ENCODE results near the gene STRADA.

STRADA gene, protein sequence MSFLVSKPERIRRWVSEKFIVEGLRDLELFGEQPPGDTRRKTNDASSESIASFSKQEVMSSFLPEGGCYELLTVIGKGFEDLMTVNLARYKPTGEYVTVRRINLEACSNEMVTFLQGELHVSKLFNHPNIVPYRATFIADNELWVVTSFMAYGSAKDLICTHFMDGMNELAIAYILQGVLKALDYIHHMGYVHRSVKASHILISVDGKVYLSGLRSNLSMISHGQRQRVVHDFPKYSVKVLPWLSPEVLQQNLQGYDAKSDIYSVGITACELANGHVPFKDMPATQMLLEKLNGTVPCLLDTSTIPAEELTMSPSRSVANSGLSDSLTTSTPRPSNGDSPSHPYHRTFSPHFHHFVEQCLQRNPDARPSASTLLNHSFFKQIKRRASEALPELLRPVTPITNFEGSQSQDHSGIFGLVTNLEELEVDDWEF

DNA sequence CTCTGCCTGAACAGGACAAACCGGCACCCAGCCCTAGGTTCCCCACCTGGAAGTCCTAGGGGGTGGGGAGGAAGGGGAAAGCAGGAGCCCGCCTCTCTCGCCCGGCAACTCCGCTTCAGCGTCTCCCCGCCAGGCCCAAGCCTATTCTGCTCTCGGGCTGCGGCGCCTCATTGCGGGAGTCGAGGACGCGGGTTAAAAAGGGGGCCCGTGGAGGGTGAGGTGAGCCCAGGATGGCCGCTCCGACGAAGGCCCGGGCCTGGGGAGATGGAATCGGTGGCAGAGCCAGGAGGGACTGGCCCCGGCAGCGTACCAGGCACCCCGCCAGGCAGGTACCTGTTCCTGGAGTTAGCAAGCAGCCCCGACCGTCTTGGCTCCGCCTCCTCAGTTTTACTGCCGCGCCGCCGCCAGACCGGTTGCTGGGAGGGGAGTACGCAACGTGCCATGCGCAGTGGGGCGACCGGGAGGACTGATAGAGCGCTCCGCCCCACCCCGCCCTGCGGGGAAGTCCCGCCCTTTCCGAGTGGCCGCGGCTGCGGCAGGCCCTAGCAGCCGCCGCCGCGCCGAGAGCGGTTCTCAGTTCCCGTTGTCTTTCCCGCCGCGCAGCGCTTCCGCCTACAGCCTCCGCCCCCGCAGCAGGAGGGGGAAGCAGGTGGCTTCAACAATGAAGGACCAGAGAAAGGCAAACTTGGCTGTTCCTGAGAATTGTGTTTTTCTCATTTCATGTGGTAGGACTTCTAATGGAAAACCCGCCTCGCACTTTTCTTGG lies at the start of gene STRADA:
TSS of gene STRADA (minus strand) at position 392 of the 766 bp plus-strand sequence. CDS start 13,430 bp downstream, outside the sequence.
- intact Hi-C loops (cut with DNase I), result loop anchor here (1.0 to 5.0 kb wide), 2 partner anchors 33 to 39 kb away; partner anchors contain the start of genes DDX42 and LIMD2
- peak; percentile 96 to 100 (median 98) for DNase-seq

DNA sequence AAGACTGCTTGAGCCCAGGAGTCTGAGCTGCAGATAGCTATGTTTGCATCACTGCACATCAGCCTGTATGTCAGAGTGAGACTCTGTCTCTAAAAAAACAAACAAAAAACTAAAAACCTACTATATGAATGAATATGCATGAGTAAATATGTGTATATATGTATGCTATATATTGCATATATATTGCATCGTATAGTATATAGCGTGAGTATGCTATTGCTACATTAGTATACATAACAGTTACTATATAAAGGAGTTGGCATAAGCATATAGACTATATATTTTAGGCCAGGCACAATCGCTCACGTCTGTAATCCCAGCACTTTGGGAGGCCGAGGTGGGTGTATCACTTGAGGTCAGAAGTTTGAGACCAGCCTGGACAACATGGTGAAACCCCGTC lies 48.5 kb upstream of the STRADA start:
- DNase-seq, result no peak
- intact Hi-C loops (cut with DNase I), result no loop called here

DNA sequence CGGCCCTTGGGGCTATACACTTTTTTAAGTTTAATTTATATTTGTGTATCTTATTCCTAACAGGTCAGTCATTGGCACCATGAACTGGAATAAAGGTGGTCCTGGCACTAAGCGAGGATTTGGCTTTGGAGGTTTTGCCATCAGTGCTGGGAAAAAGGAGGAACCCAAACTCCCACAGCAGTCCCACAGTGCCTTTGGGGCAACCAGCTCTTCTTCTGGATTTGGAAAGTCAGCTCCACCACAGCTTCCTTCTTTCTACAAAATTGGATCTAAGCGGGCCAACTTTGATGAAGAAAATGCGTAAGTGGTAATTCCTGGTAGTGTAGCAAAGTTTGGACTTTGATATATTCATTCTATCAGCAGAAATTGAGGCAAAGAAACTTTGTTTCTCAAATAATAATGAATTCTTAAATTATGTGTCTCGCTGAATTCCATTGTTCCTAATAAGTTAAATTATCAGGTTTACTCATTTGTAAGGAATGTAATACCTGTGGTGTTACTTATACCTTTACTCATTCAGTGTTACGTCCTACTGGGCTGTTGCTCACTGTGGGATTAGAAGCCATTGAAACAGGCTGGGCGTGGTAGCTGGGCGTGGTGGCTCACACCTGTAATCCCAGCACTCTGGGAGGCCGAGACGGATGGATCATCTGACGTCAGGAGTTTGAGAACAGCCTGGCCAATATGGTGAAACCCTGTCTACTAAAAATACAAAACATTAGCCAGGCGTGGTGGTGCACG lies 45.5 kb upstream of the STRADA start:
- no peak for DNase-seq
- intact Hi-C loops (cut with DNase I), result no loop called here

DNA sequence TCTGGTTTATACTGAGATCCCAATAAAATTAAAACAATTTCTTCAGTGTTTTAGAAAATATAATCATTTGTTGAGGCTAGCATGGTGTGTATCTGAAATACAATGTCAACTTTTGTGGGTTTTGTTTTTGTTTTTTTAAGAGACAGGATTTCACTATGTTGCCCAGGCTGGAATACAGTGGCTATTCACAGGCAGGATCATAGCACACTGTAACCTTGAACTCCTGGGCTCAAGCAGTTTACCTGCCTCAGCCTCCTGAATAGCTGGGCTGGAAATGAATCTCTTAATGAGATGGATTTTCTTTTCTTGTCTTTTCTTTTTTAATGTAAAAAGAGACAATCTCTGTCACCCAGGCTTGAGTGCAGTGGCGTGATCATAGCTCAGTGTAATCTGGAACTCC lies 44.5 kb upstream of the STRADA start:
- DNase-seq, result no peak
- intact Hi-C loops (cut with DNase I), result no loop called here

DNA sequence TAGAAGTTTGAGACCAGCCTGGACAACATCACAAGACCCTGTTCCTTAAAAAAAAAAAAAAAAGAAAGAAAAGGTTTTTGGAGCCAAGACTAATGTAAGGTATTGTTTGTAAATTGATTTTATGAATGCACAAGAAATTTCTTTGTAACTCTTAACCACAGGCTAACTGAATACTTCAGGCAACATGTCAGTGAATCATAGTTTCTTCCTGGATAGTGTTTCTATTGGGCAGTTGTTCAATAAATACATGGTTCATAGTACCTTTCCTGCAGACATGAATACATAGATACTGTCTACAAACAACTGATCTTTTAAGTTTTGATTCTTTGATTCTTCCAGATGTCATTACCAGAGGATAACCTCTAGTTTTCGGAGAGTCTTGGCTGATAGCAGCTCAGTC lies 44.0 kb upstream of the STRADA start:
- no peak for DNase-seq
- intact Hi-C loops (cut with DNase I), result no loop called here

DNA sequence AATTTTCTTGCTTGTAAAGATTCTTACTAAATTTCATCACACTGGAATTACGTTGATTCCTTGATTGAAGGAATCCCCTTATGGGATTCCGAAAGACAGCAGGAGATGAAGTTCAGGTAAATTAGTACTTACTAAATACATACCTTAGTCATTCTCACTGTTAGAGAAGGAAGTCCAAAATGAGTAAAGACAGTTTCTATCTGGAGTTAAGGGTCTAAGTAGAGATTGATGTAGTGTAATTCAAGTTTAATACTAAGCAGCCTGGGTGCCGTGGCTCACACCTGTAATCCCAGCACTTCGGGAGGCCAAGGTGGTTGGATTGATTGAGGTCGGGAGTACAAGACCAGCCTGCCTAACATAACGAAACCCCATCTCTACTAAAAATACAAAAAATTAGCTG lies 41.9 kb upstream of the STRADA start:
- no peak for DNase-seq
- intact Hi-C loops (cut with DNase I), result no loop called here

DNA sequence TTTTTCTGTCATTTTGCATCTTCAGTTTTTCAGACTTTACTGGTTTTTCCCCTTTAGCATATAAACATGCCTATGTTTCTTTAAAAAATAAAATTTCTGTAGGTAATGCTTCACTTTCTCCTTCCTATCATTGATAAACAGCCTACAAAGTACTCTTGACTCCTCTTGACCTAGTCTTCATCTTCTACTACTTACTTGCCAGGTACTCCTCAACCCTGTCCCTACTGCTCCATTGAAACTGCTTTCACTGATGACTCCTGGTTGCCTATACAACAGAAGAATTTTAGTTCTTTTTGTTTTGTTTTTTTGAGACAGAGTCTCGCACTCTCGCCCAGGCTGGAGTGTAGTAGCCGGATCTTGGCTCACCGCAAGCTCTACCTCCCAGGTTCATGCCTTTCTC lies 39.3 kb upstream of the STRADA start:
- DNase-seq, result no peak
- intact Hi-C loops (cut with DNase I), result no loop called here

DNA sequence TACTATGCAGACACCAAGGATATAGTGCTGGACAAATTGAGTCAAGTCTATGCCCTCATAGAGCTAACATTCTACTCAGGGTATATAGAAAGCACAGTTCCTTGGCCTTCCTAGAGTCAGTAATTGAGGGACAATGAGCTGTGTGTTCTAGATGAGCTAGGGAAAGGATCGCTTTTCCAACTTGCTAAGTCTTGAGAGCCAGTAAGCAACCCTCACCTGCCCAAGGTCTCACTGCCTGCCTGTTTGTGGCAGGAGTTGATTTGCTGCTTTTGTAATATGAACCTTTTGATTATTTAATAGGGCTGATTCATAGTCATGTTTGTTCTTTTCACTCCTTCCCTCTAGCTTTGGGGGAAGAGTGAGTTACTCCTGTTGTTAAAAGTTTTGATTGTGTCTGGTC lies 38.9 kb upstream of the STRADA start:
- intact Hi-C loops (cut with DNase I), result no loop called here
- DNase-seq, result no peak

DNA sequence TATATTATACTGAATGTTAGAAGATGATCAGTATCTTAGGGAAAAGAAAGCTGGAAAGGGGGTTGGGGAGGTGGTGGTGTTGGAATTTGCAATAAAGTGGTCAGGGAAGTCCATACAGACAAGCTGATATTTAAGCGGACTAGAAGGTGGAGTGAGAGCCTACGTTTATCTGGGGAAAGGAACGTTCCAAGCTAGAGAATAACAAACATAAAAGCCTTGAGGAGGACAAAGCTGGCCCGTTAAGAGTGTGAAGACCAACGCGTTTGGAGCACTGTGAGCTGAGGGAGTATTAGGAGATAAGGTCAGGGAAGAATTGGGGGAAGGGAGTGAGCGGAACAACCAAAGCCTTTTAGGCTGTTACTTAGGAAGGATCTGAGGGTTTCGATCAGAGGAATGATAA lies 33.8 kb upstream of the STRADA start:
- intact Hi-C loops (cut with DNase I), result loop anchor here (10.0 kb wide), 1 partner anchor 151 kb away; the partner anchor contains the start of gene MAP3K3
- DNase-seq, result no peak

DNA sequence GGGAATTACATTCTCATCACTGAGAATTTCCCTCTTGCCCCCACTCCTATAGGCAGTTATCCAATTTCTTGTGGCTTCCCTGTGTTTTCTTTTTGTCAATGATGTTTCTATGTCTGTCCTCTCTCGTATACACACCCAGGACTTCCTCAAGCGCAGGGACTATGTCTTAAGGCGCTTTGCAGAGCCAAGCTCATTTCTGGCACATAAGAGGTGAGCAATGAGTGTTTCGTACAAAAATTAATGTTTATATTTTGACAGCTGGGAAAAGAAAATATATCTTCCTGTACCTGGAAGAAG lies 33.3 kb upstream of the STRADA start:
- DNase-seq, result no peak
- intact Hi-C loops (cut with DNase I), result loop anchor here (1.0 to 10.0 kb wide), 3 partner anchors 33 to 150 kb away; partner anchors contain the start of genes FTSJ3, MAP3K3 and PSMC5

DNA sequence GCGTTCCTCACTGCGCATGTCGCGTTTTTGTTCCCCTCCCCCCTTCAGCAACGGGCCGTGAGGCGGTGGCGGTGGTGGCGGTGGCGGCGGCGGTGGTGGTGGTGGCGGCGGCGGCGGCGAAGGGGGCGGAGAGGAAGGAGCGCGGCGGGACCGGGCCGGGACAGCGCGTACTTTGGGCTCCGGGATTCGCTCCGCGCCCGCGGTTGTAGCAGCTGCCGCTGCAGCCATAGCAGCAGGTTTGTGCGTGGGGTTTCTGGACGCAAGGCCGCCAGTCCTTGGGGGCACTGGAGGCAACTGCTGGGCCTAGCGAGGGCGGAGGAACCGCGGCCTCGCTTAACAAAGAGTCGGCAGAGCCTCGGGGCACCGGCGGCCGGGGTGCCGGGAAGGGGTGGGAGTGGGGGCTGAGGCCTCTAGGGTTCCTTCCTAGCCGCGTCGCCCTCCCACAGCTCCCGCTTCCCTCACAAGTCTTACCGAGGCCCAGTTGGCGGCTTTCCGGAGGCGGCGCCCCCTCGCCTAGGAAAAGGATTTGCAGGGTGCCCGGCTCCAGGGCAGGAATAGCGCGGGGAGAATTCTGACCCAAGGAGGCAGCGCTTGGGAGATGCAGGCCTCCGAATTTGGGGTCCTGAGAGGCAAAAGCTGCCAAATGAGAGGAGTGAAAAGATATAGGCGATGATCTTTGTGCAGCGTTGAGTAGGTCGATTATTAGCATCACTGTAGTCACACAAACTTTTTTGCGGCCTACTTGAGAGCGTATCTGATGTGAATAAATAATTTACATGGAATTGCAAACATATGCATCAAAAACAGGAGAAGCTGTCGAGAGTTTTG lies 32.8 kb upstream of the STRADA start, which contains the start of gene DDX42:
TSS of gene DDX42 (plus strand) at position 30 of the 828 bp plus-strand sequence. CDS start 12,880 bp downstream, outside the sequence.
- intact Hi-C loops (cut with DNase I), result loop anchor here (1.0 to 10.0 kb wide), 3 partner anchors 32 to 150 kb away; partner anchors contain the start of genes FTSJ3, MAP3K3 and PSMC5
- DNase-seq, result peak; percentile 42 to 96 (median 86)

DNA sequence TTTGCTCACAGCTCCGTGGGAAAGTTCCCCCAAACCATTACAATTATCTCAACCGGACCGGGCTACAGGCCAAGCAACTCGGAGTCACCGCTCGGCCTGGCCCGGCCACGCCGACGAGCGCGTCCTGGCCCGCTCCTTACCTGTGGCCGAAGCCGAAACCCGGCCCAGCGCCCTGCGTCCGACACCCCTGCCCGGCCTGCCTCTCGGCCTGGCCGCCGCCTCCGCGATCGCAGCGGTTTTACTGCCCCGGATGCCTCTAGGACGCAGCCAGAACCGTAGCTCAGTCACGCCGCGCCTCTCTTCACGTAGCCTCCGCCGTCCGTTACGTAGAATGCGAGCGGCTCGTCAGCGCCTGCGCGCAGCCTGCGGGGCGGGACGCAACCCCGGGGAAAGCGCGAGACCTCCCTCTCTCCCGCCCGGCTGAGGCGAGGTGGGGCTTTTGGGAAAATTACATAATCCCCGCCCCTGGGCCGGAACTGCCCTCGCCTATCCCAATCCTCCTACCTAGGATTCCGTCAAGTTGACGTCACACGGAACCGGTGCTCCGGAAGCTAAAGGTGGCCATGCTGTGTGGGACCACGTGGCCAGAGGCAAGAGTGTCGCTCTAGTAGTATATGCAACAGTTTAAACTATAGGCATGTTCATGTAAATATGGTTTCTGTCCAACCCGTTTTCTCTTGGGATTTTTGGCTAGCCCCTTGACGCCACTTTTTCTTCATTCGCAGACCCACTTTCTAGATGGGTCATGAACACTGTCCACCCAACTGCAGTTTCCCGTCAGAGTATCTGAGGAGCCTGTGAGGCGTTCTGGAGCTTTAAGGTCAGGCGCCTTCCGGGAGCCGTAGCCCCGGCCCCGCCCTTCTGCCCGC lies 31.9 kb upstream of the STRADA start, which contains the start of gene CCDC47:
TSS of gene CCDC47 (minus strand) at position 326 of the 869 bp plus-strand sequence. CDS start 7,422 bp downstream, outside the sequence.
- DNase-seq, result peak; percentile 99 to 100 (median 100)
- intact Hi-C loops (cut with DNase I), result loop anchor here (1.0 to 10.0 kb wide), 3 partner anchors 31 to 149 kb away; partner anchors contain the start of genes FTSJ3, MAP3K3 and PSMC5

DNA sequence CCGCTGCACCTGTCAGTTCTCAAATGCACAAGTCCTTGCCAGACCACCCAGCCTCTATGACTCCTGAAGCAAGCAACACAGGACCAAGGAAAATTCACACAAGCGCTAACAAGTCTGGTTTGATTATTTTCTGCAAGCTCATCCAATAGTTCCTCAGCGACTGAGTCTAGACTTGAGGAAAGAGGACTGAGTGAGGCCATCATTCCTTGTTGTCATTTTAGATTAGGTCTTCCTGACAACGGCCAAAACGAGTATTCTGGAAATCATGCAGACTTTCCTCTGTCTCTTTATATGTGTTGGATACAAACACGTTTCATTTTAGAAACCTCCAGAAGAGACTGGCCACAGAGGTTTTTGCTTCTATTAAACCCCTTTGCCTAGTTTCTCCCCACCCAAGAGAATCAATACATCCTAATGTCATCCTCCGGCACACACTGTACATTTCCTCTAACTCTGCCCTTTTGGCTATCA lies 31.2 kb upstream of the STRADA start:
- DNase-seq, result no peak
- intact Hi-C loops (cut with DNase I), result loop anchor here (10.0 kb wide), 1 partner anchor 148 kb away; the partner anchor contains the start of gene MAP3K3

DNA sequence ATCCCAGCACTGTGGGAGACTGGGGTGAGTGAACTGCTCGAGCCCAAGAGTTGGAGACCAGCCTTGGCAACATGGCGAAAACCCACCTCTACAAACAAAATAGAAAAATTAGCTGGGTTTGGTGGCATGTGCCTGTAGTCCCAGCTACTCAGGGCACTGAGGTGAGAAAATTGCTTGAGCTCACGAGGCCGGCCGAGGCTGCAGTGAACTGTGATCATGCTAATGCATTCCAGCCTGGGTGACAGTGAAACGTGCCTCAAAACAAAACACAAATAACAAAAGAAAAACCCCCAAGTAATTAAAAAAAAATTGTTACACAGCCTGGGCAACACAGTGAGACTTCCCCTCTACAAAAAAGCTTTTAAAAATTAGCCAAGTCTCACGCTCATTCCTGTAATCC lies 26.8 kb upstream of the STRADA start:
- DNase-seq, result no peak
- intact Hi-C loops (cut with DNase I), result no loop called here

DNA sequence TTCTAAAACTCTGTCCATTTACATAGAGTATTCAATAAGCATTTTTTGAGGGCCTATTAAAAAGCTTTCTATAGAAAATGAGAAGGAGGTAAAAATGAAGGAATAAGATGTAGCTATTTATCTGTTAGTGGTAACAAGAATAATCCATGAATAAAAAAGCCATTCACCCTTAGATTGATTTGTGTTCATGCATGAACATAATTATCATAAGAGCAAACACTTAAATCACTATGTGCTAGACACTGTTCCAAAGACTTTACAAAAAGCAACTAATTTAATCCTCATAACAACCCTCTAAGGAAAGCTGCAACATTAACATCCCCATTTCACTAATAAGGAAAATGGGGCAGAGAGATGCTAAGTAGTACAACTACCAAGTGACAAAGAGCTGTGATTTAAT lies 25.2 kb upstream of the STRADA start:
- intact Hi-C loops (cut with DNase I), result no loop called here
- DNase-seq, result no peak

DNA sequence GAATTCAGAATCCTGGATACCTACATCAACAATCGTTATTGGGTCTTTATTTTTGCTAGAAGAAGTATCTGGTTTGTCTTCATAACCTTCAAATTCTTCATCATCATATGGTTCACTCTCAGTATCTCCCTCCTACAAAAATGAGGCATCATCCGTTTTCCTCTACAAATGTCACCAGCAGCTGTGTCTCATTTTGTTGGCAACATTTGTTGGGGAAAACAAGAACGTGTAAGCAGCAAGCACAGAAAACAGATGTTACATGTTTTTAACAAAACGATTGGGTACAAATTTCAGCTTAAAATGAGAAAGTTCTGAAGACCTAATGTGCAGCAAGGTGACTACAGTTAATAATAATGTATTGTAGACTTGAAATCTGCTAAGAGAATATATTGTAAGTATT lies 23.1 kb upstream of the STRADA start:
- no peak for DNase-seq
- intact Hi-C loops (cut with DNase I), result no loop called here

DNA sequence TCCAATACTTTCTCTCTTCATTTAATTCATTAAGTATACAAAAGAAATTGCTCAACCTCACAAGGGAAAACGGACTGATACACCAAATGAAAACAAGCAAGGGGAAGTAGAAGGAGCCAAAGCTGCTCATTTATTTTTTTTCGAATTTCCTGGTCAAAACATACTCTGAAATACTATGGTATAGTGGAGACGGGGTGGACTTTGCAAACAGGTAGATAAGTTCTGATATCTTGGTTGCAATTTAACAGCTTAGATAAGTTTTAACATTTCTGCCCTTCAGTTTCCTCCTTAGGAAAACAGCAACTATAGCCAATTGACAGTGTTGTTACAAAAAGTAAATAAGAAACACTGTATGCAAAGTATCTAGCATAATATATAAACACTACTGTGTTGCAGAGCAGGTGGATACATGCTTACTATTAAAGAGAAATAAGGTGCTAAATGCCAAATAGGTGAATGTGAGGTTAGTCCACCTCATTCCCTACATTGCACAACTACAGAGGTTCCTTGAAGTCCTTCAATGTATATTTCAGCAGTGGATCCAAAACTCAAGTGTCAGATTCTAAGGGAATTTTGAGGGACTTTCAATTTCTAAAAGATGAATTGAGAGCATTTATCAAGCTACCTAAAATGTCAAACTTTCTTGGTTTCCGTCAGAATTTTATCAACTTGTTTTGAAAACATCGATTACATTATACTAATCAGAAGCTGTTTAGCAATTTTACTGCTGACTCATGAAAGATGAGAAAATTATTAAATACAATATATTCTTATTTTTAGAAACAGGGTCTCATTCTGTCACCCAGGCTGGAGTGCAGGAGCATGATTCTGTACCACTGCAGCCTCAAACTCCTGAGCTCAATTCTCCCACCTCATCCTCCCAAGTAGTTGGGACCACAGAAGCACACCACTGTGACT lies 20.8 kb upstream of the STRADA start:
- no peak for DNase-seq
- intact Hi-C loops (cut with DNase I), result no loop called here

Measured in posterior cingulate gyrus (tissue), 11 donors.